GM12878 (cell line): ENCODE measurements around the gene DARS1. TPM values are rescaled to one million over a fixed set of nuclear protein-coding genes. Genes with fewer than 3 reads are reported as not detected.

Source experiments
- EED ChIP-seq: sonication (generic); IDR thresholded peaks from 2 replicates; pipeline ENCODE4 v1.6.1; 2016; ENCODE audit warnings: antibody characterized with exemption, low read depth
- EP300 ChIP-seq, 2 experiments: fragments of 150-350 bp in 1 of 2; IDR thresholded peaks; 2 replicates each; pipeline ENCODE4 v1.6.1; 2011 to 2012; ENCODE audit warnings: low read depth in 2 of 2, low read length in 2 of 2, borderline replicate concordance in 1 of 2, improper control_type of control experiment in 1 of 2, inconsistent platforms in 1 of 2; ENCODE audit not compliant: control insufficient read depth in 1 of 2
- NFXL1 ChIP-seq: fragments of 450-650 bp; IDR thresholded peaks from 2 replicates; pipeline ENCODE4 v1.6.1; 2017; ENCODE audit warnings: antibody characterized with exemption, mild to moderate bottlenecking, borderline replicate concordance
- POLR2AphosphoS5 ChIP-seq: IDR thresholded peaks from 2 replicates; pipeline ENCODE4 v1.6.1; 2011; ENCODE audit warnings: mild to moderate bottlenecking, low read length, inconsistent platforms
- TBL1XR1 ChIP-seq: IDR thresholded peaks from 2 replicates; pipeline ENCODE4 v1.6.1; 2012; ENCODE audit warnings: low read depth, low read length, improper control_type of control experiment
- ZNF217 ChIP-seq: fragments of 450-650 bp; IDR thresholded peaks from 2 replicates; pipeline ENCODE4 v1.6.1; 2017; ENCODE audit warnings: antibody characterized with exemption, mild to moderate bottlenecking
- polyA plus RNA-seq, 11 experiments: library from polyadenylated mRNA; depleted of rRNA in 4 of 11; unstranded in 6 of 11; stranded (reverse) in 5 of 11; fragments of >200 nt; fragmentation: Nextera tagmentation in 4 of 11; fragmentation: Illumina TruSeq in 1 of 11; extraction: Ambion mirVana in 4 of 11; extraction: Trizol in 1 of 11; gene quantifications; 1 replicate in 1 of 11; 2 replicates in 10 of 11; pipeline versions ENCODE4 v1.2.1 to v1.2.3, GENCODE V29; 2011 to 2016; ENCODE audit warnings: inconsistent platforms in 2 of 11, missing spikeins in 2 of 11, low read depth in 1 of 11
- total RNA-seq, 4 experiments: library from RNA; depleted of rRNA in 3 of 4; stranded (reverse); fragments of >200 nt in 3 of 4; fragmentation: Illumina TruSeq in 1 of 4; extraction: Trizol in 1 of 4; gene quantifications; 2 replicates each; pipeline versions ENCODE4 v1.2.1 to v1.2.3, GENCODE V29; 2013 to 2021
- TF ChIP-seq, protein P1 (sequence below): fragments of 450-650 bp; formaldehyde crosslinking; IDR thresholded peaks from 2 replicates; pipeline ENCODE4 v1.5.0; 2022; ENCODE audit warnings: mild to moderate bottlenecking, missing genetic modification characterization

DARS1 gene
- total and polyA plus RNA-seq, 10 of the 15 experiments (the other 5 are each of a cell fraction or from before 2014, with no cell fraction given): 91.0 to 387 (median 137) TPM

DNA sequence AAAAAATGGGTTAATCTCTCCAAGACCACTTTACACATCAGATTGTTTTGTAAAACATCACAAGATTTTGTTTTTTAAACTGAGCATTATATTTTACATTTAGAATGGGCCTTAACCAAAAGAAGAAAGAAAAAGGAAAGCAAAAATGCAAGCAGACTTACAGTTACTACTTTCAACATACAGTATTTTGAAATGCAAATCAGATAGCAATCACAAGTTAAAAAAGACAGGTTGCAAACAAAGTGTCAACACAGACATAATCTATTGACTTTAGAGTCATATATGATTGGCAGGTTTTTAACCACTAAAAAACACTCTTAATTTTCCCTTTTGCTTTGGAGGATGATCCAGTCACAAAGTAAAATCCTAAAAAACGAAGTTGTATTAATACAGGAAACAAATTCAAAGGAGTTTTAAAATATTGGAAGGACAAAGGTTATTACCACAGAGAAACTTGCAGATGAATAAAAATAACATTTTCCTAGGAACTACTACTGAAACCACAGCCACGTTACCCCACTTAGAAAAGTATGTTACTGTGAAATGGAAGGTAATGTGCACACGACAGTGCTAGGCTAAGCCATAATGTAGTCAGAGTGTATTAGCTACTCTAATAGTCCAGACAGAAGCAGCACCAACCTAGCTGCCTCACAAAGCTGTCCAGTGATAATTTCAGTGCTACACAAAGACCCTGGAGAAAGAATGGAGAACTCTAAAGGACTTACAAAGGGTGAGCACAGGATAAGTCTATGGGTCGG, 22.9 kb downstream of the DARS1 start (continued):
- TF ChIP-seq, protein P1, sequence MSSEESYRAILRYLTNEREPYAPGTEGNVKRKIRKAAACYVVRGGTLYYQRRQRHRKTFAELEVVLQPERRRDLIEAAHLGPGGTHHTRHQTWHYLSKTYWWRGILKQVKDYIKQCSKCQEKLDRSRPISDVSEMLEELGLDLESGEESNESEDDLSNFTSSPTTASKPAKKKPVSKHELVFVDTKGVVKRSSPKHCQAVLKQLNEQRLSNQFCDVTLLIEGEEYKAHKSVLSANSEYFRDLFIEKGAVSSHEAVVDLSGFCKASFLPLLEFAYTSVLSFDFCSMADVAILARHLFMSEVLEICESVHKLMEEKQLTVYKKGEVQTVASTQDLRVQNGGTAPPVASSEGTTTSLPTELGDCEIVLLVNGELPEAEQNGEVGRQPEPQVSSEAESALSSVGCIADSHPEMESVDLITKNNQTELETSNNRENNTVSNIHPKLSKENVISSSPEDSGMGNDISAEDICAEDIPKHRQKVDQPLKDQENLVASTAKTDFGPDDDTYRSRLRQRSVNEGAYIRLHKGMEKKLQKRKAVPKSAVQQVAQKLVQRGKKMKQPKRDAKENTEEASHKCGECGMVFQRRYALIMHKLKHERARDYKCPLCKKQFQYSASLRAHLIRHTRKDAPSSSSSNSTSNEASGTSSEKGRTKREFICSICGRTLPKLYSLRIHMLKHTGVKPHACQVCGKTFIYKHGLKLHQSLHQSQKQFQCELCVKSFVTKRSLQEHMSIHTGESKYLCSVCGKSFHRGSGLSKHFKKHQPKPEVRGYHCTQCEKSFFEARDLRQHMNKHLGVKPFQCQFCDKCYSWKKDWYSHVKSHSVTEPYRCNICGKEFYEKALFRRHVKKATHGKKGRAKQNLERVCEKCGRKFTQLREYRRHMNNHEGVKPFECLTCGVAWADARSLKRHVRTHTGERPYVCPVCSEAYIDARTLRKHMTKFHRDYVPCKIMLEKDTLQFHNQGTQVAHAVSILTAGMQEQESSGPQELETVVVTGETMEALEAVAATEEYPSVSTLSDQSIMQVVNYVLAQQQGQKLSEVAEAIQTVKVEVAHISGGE (CRISPR knock-in tag): no peak
- TF ChIP-seq POLR2AphosphoS5 (no peak), NFXL1 (no peak), ZNF217 (0 out of 2 replicates have a peak, but pooled peaks have one; percentile 50), EP300 (IDR thresholded peaks at IDR 0.05; ENCODE audit: borderline replicate concordance in 1 of 2, control insufficient read depth in 1 of 2, low read depth in 2 of 2, low read length in 2 of 2) (peak; percentile 10 to 41; a peak in 1 of 4 replicates), TBL1XR1 (no peak), EED (no peak)
